GM13976 (cell line): ENCODE results near the gene SMAD9.
A peak's percentile ranks its signal among the peaks of the same experiment; 100 is the strongest.

ENCODE experiments used
- DNase-seq: peaks from one replicate; pipeline ENCODE4 v3.0.0; 2012; ENCODE audit warnings: low spot score
- CTCF ChIP-seq: IDR thresholded peaks from 2 replicates; pipeline ENCODE4 v1.5.1; 2012; ENCODE audit warnings: borderline replicate concordance, mild to moderate bottlenecking; ENCODE audit not compliant: insufficient read depth; ENCODE audit errors: extremely low read depth, missing control alignments, control extremely low read depth
- in situ Hi-C: fragments of 300-500 bp; cut with MboI; formaldehyde crosslinking; loops from one replicate; pipeline ENCODE4 v1.12.0; 2022; ENCODE audit warnings: low sequenced_read_pairs, mixed read lengths, inconsistent platforms; ENCODE audit not compliant: unreplicated experiment

The SMAD9 gene

GRCh38 chr13:36919833-36920615 lies at the start of gene SMAD9:
Gene SMAD9, minus strand, starts transcription at chr13:36920238. Its CDS starts 40,549 bp downstream, at chr13:36879689.
- TF ChIP-seq CTCF, result no peak
- peak; percentile 68 for DNase-seq
- in situ Hi-C loops, result no loop called here

GRCh38 chr13:36966404-36966803 lies 46.4 kb upstream of the SMAD9 start:
- DNase-seq, result no peak
- no peak for TF ChIP-seq CTCF
- in situ Hi-C loops, result no loop called here

- TF ChIP-seq CTCF, result no peak
- no peak for DNase-seq
- in situ Hi-C loops, result no loop called here
These were observed 45.7 kb upstream of the SMAD9 start for GRCh38 chr13:36965767-36966166.

- in situ Hi-C loops, result no loop called here
- TF ChIP-seq CTCF, result no peak
- DNase-seq, result no peak
These were observed 39.5 kb upstream of the SMAD9 start for GRCh38 chr13:36959456-36960116.

GRCh38 chr13:36954542-36954941 lies 34.5 kb upstream of the SMAD9 start:
- no peak for TF ChIP-seq CTCF
- no peak for DNase-seq
- in situ Hi-C loops, result no loop called here

- in situ Hi-C loops, result no loop called here
- no peak for DNase-seq
These were observed 30.9 kb upstream of the SMAD9 start for GRCh38 chr13:36950920-36951319.

More at GRCh38 chr13:36950920-36951319, 30.9 kb upstream of the SMAD9 start:
- no peak for TF ChIP-seq CTCF
